Right lobe of liver (tissue), 4 donors: ENCODE data around the gene SPECC1L.

ENCODE experiments used
- CTCF ChIP-seq, 4 donors: fragments of 200-600 bp in 3 of 4; fragments of 450-650 bp in 1 of 4; IDR thresholded peaks; one replicate each; pipeline versions ENCODE4 v1.5.1 to v1.8.0; 2016 to 2022; ENCODE audit warnings: antibody characterized with exemption in 4 of 4, mild to moderate bottlenecking in 2 of 4
- POLR2A ChIP-seq: fragments of 450-650 bp; IDR thresholded peaks from one replicate; pipeline ENCODE4 v1.6.1; 2017; ENCODE audit warnings: antibody characterized with exemption, mild to moderate bottlenecking
- donor health status: DM: no; HTN: no; CAD: no.
- donor health status: DM: no; HTN: no; CAD: no.
- donor health status: DM: no; HTN: yes; CAD: no.

DNA sequence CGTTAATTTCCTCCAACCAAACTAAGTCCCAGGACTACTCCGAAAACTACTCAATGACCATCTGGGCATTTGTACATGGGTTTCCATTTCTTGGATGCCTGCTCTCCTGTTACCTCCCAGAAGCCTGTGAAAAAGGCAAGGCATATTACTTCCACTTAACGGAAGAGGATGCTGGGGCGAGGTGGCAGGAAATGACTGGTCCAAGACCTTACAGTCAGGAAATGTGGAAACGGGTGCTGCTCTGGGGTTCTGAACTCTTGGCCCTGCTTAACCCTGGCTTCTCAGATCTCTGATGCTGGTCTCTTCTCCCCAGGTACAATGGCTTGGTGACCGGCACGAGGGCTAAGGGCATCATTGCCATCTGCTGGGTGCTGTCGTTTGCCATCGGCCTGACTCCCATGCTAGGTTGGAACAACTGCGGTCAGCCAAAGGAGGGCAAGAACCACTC, 169.7 kb downstream of the SPECC1L start:
- TF ChIP-seq CTCF (IDR thresholded peaks at IDR 0.05) (no peak), POLR2A (no peak)
